ENCODE measurements around the gene LRP1-AS. TPM values are rescaled to one million over a fixed set of nuclear protein-coding genes. Genes with fewer than 3 reads are reported as not detected.

The LRP1-AS gene
- total and polyA plus RNA-seq, 8 donors, result not detected

DNA sequence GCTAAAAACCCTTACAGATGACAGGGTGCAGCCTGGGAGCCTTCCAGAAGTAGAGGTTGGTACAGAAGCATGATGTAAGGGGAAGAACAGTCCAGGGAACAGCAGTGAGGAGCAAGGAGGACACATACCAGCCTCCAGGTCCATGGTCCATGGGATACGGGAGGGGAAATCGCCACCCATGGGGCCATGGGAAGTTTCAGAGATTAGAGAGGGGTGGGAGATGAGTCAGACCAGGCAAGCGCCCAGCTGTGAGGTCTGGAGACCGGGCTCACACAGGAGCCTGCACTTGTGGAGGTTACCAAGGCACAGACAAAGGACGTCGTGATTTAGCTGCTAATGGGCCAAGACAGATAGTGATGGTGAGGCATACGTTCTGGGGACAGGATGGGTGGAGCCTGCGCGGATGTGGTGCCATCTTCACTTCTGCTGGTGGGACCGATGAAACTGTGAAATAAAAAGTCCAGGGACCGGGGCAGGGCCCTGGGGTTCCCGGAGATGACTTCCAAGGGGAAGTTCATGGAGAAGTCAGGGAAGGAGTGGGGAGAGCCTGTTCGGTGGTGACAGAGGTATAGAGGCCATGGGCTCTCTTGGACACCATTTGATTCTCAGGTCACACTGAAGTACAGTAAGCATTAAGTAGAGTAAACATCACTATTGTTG is 17.7 kb upstream of the LRP1-AS start:
- H3K36me3 ChIP-seq, result no peaks in the 10 kb centered on the region
- H3K9me3 ChIP-seq, result no peaks in the 10 kb centered on the region
- no peak overlapping the region for H3K27ac ChIP-seq
- FAIRE-seq (no peak), DNase-seq (no peak), ATAC-seq (no peak)
- TF ChIP-seq, protein P1, sequence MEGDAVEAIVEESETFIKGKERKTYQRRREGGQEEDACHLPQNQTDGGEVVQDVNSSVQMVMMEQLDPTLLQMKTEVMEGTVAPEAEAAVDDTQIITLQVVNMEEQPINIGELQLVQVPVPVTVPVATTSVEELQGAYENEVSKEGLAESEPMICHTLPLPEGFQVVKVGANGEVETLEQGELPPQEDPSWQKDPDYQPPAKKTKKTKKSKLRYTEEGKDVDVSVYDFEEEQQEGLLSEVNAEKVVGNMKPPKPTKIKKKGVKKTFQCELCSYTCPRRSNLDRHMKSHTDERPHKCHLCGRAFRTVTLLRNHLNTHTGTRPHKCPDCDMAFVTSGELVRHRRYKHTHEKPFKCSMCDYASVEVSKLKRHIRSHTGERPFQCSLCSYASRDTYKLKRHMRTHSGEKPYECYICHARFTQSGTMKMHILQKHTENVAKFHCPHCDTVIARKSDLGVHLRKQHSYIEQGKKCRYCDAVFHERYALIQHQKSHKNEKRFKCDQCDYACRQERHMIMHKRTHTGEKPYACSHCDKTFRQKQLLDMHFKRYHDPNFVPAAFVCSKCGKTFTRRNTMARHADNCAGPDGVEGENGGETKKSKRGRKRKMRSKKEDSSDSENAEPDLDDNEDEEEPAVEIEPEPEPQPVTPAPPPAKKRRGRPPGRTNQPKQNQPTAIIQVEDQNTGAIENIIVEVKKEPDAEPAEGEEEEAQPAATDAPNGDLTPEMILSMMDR (IDR thresholded peaks at IDR 0.05), result no peak
- intact Hi-C loops (cut with DNase I), result loop anchor here in 1 of 3 donors (5.0 kb wide), 1 partner anchor 33 kb away; no protein-coding TSS in a partner anchor
- H3K4me1 ChIP-seq, result no peaks in the 10 kb centered on the region
- 82 to 87% methylated on average over 13 of the region's 13 CpGs for WGBS, 2 donors
- H3K27me3 ChIP-seq, result no peaks in the 10 kb centered on the region
- no peak overlapping the region for H3K4me3 ChIP-seq

DNA sequence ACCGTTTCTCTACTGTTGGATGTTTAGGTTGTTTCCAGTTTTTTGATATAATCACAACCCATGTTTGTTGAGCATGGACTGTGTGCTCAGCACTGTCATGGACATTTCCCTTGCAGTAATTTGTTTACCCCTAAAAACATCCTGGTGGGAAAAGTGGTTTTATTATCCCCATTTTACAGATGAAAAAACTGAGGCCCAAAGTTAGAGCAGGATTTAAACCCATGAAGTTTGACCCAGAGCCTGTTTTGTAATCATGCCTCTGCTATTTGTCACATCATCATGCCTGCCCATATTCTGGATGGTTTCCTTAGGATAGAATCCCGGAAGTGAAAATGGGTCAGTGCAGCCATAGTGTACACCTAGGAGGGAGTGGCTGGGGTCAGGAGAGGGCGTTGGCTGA is 17.0 kb upstream of the LRP1-AS start:
- Histone ChIP-seq H3K4me1 (no peaks in the 10 kb centered on the region), H3K27ac (no peak overlapping the region), H3K27me3 (no peaks in the 10 kb centered on the region), H3K9me3 (no peaks in the 10 kb centered on the region), H3K4me3 (no peak overlapping the region), H3K36me3 (no peaks in the 10 kb centered on the region)
- DNase-seq (no peak), FAIRE-seq (no peak), ATAC-seq (no peak)
- WGBS, 2 donors, result 78 to 87% methylated on average over 3 of the region's 3 CpGs
- intact Hi-C loops (cut with DNase I), result no loop called here
- TF ChIP-seq, protein P1 (IDR thresholded peaks at IDR 0.05), result no peak

DNA sequence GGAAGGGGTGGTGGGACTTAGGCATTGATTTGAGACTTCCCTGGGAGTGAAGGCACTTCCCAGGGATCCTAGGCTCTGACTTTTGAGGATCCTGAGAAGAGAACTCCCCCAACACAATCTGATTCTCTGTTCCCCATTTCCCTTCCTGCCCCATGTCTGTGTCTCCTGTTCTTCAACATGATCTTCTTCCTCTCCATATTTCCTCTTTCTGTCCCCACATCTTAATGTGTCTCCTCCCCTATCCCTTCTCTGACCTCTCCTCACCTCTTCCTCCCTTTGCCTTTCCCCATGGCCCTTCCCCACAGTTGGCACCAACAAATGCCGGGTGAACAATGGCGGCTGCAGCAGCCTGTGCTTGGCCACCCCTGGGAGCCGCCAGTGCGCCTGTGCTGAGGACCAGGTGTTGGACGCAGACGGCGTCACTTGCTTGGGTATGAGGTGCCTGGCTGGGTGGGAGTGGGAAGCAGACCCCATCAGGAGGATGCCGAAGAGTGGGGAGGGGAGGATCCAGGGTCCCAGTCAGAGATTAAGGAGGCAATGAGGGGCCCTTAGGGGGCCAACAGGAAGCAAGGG is 15.2 kb upstream of the LRP1-AS start:
- no peak for FAIRE-seq
- no peaks in the 10 kb centered on the region for H3K9me3 ChIP-seq
- TF ChIP-seq, protein P1 (IDR thresholded peaks at IDR 0.05), result no peak
- no peak overlapping the region for H3K27ac ChIP-seq
- ATAC-seq, result peak in 1 of 4 donors; percentile 37
- H3K4me1 ChIP-seq, result no peaks in the 10 kb centered on the region
- no peak overlapping the region for H3K4me3 ChIP-seq
- intact Hi-C loops (cut with DNase I), result no loop called here
- peak in 1 of 6 donors; percentile 30 for DNase-seq
- no peaks in the 10 kb centered on the region for H3K36me3 ChIP-seq
- 92 to 97% methylated on average over 8 of the region's 8 CpGs for WGBS, 2 donors
- H3K27me3 ChIP-seq, result no peaks in the 10 kb centered on the region

DNA sequence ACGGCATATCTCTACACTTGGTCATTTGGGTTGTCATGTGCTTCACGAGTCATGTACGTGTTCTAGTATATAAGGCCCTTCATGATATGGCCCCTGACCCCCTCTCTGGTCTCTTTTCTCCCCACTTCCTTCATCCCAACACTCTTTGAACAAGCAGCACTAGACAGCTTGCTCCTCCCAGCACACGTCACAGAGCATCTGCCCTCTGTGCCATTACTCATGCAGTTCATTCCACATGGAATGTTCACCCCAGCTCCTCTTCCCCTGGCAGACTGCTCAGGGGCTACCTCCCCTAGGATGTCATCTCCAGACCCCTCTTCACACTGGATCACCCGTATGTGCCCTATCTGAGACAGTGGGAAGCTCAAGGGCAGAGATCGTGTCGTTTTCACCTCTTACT is 14.1 kb upstream of the LRP1-AS start:
- no peaks in the 10 kb centered on the region for H3K27me3 ChIP-seq
- intact Hi-C loops (cut with DNase I), result no loop called here
- ATAC-seq (no peak), FAIRE-seq (no peak), DNase-seq (peak in 1 of 6 donors; percentile 5)
- no peak overlapping the region for H3K4me3 ChIP-seq
- H3K36me3 ChIP-seq, result no peaks in the 10 kb centered on the region
- H3K9me3 ChIP-seq, result no peaks in the 10 kb centered on the region
- H3K27ac ChIP-seq, result no peak overlapping the region
- TF ChIP-seq, protein P1 (IDR thresholded peaks at IDR 0.05), result no peak
- 81 to 84% methylated on average over 7 of the region's 7 CpGs for whole genome bisulfite sequencing, 2 donors
- no peaks in the 10 kb centered on the region for H3K4me1 ChIP-seq

DNA sequence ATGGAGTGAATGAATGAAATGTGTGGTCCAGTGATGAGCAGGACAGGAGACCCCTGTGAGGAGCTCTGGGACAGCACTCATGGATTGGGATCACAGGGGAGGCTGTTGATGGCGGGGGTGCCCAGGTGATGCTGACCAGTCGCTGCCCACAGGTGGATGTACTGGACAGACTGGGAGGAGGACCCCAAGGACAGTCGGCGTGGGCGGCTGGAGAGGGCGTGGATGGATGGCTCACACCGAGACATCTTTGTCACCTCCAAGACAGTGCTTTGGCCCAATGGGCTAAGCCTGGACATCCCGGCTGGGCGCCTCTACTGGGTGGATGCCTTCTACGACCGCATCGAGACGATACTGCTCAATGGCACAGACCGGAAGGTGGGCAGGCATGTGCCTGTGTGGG is 13.3 kb upstream of the LRP1-AS start:
- H3K9me3 ChIP-seq, result no peaks in the 10 kb centered on the region
- DNase-seq (peak in 1 of 6 donors; percentile 39), ATAC-seq (no peak), FAIRE-seq (no peak)
- no peaks in the 10 kb centered on the region for H3K27me3 ChIP-seq
- WGBS, 2 donors, result 92 to 94% methylated on average over 14 of the region's 14 CpGs
- no peak overlapping the region for H3K27ac ChIP-seq
- H3K4me3 ChIP-seq, result no peak overlapping the region
- TF ChIP-seq, protein P1 (IDR thresholded peaks at IDR 0.05), result no peak
- intact Hi-C loops (cut with DNase I), result no loop called here
- no peaks in the 10 kb centered on the region for H3K4me1 ChIP-seq
- no peaks in the 10 kb centered on the region for H3K36me3 ChIP-seq
